Measurements from ENCODE around the gene AFF3. TPM values are rescaled to one million over a fixed set of nuclear protein-coding genes. Genes with fewer than 3 reads are reported as not detected.

Gene AFF3
- total and polyA plus RNA-seq, 12 donors, result 0.39 to 16.9 (median 7.0) TPM

GRCh38 chr2:99626158-99626557 is 516.2 kb downstream of the AFF3 start:
- Histone ChIP-seq H3K36me3 (no peaks in the 10 kb centered on the region), H3K4me3 (no peak overlapping the region), H3K27me3 (no peaks in the 10 kb centered on the region), H3K4me1 (peaks cover 0 to 42% (median 24%) of the 10 kb centered on the region in 9 donors), H3K27ac (peak overlapping the region in 5 of 10 donors; percentile 10 to 61 (median 47)), H3K9me3 (no peaks in the 10 kb centered on the region)
- intact Hi-C loops (cut with DNase I), result no loop called here
- DNase-seq, result no peak
- no peak for TF ChIP-seq CTCF (IDR thresholded peaks at IDR 0.05)
- 10 to 20% methylated on average over 1 of the region's 1 CpG for WGBS, 2 donors
- no peak for ATAC-seq

GRCh38 chr2:99624677-99625076 is 517.7 kb downstream of the AFF3 start:
- ATAC-seq, result peak in 7 of 8 donors; percentile 38 to 88 (median 73)
- 40 to 62% methylated on average over 10 of the region's 10 CpGs for WGBS, 2 donors
- Histone ChIP-seq H3K4me1 (peaks cover 0 to 51% (median 24%) of the 10 kb centered on the region in 9 donors), H3K27me3 (no peaks in the 10 kb centered on the region), H3K9me3 (no peaks in the 10 kb centered on the region), H3K4me3 (no peak overlapping the region), H3K27ac (peak overlapping the region in 5 of 10 donors; percentile 5 to 61 (median 35)), H3K36me3 (no peaks in the 10 kb centered on the region)
- intact Hi-C loops (cut with DNase I), result loop anchor here in 1 of 10 donors (5.0 kb wide), 1 partner anchor 52 kb away; no protein-coding TSS in a partner anchor
- peak; percentile 35 to 62 for DNase-seq
- TF ChIP-seq CTCF (IDR thresholded peaks at IDR 0.05), result no peak

GRCh38 chr2:99623613-99624012 is 518.8 kb downstream of the AFF3 start:
- intact Hi-C loops (cut with DNase I), result loop anchor here in 1 of 10 donors (5.0 kb wide), 1 partner anchor 51 kb away; no protein-coding TSS in a partner anchor
- Histone ChIP-seq H3K4me1 (peaks cover 0 to 62% (median 24%) of the 10 kb centered on the region in 9 donors), H3K9me3 (no peaks in the 10 kb centered on the region), H3K27ac (peak overlapping the region in 1 of 10 donors; percentile 61), H3K27me3 (no peaks in the 10 kb centered on the region), H3K4me3 (no peak overlapping the region), H3K36me3 (no peaks in the 10 kb centered on the region)
- WGBS, 2 donors, result 88 to 90% methylated on average over 5 of the region's 5 CpGs
- peak in 1 of 8 donors; percentile 38 for ATAC-seq
- DNase-seq, result no peak
- no peak for TF ChIP-seq CTCF (IDR thresholded peaks at IDR 0.05)

- H3K27ac ChIP-seq, result no peak overlapping the region
- no peak for DNase-seq
- 94 to 95% methylated on average over 4 of the region's 4 CpGs for WGBS, 2 donors
- TF ChIP-seq CTCF (IDR thresholded peaks at IDR 0.05), result no peak
- peaks cover 0 to 62% (median 24%) of the 10 kb centered on the region in 9 donors for H3K4me1 ChIP-seq
- no peak overlapping the region for H3K4me3 ChIP-seq
- no peaks in the 10 kb centered on the region for H3K27me3 ChIP-seq
- no peaks in the 10 kb centered on the region for H3K9me3 ChIP-seq
- intact Hi-C loops (cut with DNase I), result loop anchor here in 1 of 10 donors (5.0 kb wide), 1 partner anchor 51 kb away; no protein-coding TSS in a partner anchor
- no peak for ATAC-seq
- H3K36me3 ChIP-seq, result no peaks in the 10 kb centered on the region
Measured at GRCh38 chr2:99623035-99623434, 519.4 kb downstream of the AFF3 start.
